ENCODE data around the gene HAUS8.

The HAUS8 gene

DNA sequence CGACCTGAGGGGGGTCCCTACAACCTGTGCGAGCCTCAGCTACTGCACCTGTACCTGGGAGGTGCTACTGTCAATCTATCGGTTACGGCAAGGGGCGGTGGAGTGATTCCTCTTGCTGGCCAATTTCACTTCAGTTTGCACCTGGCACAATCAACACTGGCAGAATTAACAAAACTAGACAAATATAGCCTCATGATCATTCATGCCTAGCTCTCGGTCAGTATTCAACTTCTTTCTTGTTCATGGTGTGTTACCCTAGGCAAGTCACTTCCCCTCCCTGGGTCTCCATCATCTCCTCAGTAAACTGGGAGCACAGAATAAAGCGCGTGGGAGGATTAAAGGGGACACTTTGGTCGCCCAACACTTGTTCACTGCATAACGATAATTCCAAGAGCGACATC, 618 bp downstream of the HAUS8 start:
- peak; percentile 11 for DNase-seq

DNA sequence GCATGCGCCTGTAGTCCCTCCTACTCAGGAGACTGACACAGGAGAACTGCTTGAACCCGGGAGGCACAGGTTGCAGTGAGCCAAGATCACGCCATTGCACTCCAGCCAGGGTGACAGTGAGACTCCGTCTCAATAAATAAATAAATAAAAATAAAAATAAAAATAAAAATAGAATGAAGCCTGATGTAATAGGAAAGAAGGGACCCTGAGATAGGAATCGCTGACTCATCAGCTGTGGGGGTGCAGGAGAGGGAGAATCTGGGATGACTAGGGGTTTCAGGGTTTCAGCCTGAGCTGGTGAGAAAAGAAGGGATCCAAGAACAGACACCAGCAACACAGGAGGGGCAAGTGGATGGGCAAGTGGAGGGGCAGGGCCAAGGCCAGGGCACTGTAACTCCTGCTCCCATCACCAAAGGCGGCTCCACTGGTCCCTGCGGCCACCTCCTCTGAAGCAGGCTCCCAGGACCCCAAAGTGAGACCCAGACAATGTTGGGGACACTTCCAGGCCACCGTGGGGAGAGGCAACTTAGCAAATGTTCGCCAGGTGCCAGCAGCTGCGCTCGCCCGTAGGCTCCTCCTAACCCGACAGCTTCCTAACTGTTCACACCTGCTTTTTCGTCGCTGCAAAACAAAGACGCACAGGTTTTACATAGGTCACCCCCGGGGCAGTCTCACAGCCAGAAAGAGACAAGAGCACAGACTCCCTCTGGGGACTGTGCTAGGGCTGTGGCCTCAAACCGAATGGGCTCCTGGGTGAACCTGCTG, 1.2 kb downstream of the HAUS8 start:
- DNase-seq = no peak

DNA sequence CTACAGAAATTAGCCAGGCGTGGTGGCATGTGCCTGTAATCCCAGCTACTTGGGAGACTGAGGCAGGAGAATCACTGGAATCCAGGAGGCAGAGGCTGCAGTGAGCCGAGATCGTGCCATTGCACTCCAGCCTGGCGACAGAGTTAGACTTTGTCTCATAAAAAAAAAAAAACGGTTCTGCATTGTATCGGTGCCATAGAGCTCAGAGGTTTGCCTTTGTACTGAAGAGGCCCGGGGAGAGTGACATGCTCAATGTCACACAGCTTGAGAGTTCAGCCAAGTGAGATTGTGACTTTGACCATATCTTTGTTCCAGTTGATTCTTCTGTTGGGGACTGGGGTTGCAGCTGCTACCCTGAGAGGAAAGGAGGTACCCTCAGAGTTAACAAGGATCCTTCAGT, 4.3 kb downstream of the HAUS8 start:
- no peak for DNase-seq

DNA sequence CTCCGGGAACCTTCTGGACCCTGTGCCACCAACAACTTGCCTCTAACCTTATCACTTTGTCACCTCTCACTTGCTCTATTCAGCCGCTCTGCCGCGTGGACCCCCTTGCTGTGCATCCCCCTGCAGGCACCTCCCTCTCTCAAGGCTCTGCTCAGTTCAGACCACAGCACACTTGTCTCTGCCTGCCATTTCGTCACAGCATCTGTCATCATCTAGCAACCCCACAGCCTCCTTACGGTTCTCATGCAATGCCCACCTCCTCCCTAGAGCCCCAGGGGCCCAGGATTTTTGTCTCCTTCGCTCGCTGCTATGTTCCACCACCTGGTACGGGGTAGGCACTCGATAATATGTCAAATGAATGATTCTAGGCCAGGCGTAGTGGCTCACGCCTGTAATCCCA, 4.8 kb downstream of the HAUS8 start:
- no peak for DNase-seq

DNA sequence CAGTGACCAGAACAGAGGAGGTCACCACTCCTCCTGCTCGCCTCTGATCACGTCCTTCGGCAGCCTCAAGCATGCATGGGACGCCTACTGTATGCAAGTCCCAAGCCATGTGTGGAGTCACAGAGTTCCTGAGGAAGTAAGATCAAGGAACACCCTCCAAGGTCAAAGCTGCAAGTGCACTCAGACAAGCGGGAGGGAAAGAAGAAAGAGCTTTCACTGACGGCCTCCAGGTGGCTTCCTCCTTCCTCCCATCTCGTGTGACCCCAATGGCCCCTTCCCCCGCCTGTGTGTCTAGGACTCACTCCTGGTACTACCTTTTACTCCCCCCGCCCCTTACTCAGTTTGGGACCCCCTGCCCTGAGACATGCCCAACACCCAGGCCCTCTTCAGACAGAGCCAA, 6.1 kb downstream of the HAUS8 start:
- no peak for DNase-seq

DNA sequence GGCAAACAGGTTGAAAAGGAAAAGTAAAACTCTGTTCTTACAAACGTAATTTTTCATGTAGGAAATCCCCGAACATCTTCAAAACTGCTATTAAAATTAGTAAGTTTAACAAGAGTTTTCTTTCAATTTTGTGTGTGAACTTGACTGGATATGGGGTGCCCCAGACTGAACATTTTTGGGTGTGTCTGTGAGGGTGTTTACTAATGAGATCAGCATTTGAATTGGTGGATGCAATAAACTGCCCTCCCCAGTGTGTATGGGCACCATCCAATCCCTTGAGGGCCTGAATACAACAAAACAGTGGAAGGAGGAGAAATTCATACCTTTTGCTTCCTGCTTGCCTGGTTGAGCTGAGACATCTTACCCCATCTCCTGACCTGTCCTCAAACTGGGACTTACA, 11.8 kb downstream of the HAUS8 start:
- no peak for DNase-seq

DNA sequence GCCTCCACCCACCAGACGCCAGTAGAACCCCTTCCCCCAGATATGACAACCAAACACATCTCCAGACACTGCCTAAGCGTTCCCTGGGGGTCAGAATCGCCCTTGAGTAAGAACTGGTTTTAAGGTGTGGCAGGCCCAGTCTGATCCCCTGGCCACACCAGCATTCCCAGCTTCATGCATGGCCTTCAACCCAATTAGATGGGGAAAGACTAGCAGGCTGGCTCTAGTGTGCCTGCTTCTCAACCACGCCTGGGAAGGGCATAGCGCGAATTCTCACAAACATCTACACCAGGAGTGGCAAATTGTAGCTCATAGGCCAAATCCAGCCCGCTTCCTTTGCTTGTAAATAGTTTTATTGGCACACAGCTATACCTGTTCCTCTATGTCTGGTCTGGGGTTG, 13.6 kb downstream of the HAUS8 start:
- DNase-seq = no peak

DNA sequence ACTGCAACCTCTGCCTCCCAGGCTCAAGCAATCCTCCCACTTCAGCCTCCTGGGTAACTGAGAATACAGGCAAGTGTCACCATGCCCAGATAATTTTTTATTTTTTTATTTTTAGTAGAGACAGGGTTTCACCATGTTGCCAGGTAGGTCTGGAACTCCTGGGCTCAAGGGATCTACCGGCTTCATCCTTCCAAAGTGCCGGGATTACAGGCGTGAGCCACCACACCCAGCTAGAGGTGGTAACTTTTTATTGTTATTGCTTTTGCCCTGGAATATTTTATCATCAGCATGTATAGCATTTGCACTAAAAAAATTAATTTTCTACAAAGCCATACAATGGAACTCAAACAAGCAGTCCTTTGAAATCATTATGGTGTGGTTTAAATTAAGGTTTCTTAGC, 14.0 kb downstream of the HAUS8 start:
- no peak for DNase-seq

DNA sequence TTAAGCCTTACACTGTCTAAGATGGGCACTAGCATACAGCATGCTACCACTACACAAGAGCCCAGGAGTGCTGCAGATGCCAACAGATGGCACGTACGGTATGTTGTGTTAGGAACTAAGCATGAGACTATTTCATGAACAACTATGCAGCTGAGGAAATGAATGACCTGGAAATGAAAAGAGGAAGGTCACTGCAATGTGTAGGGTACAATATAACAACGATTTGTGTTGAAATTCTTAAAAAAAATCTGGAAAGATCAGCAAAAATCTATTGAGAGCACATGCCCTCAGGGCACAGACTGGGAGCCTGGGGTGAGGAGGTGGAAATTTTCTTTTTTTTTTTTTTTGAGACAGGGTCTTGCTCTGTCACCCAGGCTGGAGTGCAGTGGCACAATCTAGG, 14.4 kb downstream of the HAUS8 start:
- no peak for DNase-seq

DNA sequence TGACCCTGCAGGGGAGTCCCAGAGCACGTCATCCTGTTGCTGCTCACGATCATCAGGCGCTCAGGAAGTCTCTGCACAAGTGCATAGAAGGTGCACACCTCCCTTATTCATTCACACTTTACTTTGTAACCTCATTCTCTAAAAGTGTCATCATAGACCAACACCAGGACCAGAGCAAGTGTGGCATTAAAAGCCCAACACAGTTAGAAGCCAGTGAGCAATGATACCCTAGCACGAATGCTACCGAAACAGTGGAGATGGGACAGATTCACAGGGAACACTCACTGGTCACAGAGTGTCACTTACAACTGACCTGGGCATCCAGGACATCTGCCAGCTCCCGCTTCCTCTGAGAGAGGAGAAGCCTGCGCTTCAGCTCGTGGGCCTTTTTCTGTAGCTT, 17.0 kb downstream of the HAUS8 start:
- DNase-seq = no peak

DNA sequence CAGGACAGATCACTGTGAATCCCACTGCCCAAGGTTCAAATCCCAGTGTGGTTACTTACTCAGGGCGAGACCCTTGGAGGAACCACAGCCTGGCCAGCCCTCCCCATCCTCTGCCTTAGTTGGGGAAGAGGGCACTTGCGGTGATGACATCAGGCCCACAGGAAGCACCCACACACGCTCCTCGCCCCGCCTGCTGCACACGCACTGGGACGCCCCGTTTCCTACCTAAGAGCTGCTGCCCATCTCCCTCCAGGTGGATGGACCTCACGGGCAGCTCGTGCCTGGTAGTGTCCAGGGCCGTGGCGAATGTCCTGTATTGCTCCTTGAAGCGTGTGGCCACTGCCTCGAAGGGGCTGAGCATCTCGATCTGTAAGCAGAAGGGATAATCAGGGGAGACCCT, 19.6 kb downstream of the HAUS8 start:
- no peak for DNase-seq

DNA sequence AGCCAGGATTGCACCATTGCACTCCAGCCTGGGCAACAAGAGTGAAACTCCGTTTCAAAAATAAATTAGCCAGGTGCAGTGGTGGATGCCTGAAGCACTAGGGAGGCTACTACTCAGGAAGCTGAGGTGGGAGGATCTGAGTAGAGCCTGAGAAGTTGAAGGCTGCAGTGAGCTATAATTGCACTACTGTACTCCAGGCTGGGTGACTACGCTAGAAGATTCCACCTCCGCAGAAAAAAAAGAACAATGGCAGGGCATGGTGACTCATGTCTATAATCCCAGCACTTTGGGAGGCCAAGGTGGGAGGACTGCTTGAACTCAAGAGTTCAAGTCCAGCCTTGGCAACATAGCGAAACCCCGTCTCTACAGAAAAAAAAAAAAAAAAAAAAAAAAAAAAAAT, 20.5 kb downstream of the HAUS8 start:
- DNase-seq = no peak

DNA sequence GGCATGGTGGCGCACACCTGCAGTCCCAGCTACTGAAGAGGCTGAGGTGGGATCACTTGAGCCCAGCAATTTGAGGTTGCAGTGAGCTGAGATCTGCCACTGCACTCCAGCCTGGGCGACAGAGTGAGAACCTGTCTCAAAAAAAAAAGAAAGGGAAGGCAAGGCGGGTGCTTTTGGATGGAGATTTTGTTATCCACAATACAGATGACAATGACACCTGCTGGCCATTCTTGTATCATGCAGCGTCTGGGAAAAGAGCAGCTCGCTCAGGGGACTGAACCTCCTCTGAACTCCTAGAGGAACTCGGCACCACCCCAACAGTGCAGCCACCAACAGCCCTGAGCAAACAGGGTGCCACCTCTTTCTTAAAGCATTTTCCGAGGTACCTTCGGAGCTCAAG, 22.8 kb downstream of the HAUS8 start:
- DNase-seq = peak; percentile 33

DNA sequence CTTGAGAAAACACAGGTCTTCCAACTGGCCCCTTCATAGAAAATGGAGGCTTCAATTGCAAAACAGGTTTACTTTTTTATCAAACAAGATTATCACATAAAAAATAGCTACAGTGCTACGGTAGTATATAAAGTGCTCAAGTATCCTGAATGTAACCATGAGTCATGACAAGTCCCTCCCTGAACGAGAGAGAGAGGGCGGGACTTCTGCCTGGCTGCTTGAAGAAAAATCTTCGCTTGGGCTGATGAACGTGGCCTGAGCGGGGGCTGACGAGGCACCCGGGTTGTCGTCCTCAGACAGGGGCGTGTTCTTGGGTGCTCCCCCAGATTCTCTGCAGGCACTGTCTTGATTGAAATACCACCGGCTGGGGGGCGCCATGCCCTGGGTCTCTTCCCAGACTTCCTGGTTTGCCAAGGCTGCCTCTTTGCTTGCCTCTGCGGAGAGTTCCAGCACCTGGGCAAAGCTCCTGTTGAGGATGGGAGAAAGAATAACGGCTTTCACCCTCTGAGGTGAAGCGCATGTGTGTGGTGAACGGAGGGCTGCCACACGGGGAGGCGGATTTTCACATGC, 25.5 kb downstream of the HAUS8 start:
- no peak for DNase-seq

DNA sequence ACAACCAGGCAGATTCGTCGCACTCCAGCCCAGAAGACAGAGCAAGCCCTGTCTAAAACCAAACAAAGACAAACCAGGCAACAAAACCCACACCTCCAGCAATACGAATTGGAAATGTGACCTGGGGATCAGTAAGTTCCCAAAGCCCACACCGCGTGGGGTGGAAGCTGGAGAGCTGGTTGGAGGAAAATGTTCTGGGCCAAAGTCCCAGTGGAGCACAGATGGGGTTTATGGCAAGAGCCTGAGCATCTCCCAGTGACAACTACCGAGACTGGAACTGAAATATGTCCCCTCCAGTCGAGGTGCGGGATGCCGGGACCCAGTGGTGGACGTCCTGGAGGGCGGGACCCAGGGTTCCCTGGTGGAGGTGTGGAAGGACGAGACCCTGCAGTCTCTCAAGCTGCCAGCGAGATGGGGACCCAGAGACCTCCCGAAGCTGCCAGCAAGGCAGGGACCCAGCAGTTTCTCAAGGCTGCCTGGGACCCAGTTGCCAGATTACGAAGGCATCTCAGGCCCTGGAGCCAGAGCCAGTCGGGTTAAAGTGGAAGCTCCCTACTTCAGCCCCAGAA, 26.3 kb downstream of the HAUS8 start:
- DNase-seq = no peak

DNA sequence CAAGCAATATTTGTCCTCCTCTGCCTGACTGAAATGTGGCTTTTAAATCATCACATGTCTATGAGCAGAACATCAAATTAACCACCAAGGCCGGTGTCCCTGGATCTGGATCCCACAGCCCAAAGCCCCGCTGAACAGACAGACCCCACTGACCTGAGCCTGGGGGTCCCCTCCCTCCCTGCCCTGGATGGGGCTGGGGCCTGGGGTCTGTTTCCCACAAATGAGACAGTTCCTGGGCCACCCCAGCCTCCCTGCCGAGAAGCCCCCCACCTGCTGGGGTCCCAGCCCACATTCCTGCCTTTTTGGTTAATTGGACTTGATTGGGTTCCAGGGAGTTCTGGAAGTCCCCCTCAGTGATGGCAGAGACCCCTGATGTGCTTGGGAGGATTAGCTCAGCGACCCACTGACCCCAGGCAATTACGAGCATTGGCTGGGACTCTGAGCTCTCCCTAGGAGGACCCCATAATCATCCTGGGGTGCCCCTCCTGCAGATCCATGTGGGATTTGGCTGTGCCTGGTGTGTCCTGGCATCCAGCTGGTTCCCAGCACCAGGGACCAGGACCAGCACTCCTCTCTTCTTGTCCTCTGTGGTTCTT, 29.2 kb downstream of the HAUS8 start:
- DNase-seq = no peak

DNA sequence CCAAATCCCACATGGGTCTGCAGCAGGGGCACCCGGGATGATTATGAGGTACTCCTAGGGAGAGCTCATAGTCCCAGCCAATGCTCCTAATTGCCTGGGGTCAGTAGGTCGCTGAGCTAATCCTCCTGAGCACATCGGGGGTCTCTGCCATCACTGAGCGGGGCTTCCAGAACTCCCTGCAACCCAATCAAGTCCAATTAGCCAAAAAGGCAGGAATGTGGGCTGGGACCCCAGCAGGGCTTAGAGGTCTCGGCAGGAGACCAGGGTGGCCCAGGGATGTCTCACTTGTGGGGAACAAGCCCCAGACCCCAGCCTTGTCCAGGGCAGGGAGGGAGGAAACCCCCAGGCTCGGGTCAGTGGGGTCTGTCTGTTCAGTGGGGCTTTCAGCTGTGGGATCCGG, 31.5 kb downstream of the HAUS8 start:
- no peak for DNase-seq

DNA sequence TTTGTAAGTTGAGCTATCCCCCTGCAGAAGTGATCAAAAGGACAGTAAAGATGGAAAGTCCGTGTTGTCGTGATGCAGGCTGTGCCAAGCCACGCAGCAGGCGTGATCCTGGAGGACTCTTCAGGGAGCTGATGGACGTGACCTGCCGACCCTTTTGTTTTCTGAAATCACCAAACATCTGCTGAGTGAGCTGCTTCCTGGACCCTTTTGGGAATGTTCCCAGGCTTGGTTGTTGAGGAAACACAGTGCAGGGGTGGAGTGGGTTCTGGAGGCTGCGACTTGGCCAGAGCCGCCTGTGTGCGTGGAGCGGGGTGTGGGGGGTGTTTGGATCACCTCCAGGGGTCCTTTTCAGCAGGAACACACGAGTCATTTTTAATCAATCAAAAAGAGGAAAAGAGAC, 33.3 kb downstream of the HAUS8 start:
- no peak for DNase-seq

DNA sequence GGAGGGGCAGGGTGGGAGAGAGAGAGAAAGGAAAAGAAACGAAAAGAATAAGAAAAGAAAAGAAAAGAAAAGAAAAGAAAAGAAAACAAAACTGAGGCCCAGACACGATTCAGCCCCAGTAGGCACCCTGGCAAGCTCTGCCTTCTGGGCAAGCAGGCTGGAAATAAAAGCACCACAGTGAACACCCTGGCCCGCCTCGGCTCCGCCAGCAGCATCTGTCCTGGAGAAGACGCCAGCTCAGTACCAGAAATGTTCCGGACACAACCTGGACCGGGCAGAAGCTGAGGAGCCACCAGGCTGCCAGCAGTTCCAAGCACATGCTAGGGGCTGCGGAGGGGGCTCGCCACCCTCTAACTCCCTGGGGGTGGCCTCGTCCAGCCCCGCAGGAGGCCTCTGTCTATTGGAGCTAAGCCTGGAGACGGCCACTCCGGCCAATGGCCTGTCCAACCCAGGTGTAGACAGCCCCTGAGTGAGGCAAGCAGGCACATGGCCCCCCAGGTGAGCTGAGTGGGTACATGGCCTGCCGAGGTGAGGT, 37.2 kb downstream of the HAUS8 start:
- no peak for DNase-seq

DNA sequence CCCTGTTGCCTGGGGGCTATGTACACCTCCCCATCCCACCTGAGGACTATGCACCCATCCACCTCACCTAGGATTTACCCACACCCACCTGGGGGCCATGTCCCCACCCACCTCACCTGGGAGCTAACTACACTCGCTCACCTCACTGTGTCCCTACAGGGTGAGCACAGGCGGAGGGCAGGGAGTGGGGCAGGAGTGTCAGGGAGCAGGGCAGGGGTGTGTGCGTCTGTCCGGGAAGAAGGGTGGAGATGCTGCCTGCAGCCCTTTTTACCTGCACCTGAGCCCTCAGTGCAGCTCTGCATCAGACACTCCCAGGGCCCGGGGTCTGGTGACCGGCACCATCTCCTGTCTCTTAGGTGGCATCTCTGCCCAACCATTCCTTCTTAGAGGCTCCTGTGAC, 38.1 kb downstream of the HAUS8 start:
- no peak for DNase-seq

DNA sequence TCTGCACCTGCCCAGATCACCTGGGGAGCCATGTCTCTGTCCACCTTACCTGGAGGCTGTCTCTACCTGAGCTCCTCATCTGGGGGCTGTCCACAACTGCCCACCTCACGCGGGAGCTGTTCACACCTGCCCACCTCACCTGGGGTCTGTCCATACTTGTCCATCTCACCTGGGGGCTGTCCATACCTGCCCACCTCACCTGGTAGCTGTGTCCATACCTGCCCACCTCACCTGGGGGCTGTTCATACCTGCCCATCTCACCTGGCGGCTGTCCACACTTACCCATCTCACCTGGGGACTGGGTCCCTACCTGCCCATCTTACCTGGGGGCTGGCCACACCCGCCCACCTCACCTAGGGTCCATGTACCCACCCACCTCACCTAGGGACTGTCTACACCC, 38.6 kb downstream of the HAUS8 start:
- DNase-seq = no peak

DNA sequence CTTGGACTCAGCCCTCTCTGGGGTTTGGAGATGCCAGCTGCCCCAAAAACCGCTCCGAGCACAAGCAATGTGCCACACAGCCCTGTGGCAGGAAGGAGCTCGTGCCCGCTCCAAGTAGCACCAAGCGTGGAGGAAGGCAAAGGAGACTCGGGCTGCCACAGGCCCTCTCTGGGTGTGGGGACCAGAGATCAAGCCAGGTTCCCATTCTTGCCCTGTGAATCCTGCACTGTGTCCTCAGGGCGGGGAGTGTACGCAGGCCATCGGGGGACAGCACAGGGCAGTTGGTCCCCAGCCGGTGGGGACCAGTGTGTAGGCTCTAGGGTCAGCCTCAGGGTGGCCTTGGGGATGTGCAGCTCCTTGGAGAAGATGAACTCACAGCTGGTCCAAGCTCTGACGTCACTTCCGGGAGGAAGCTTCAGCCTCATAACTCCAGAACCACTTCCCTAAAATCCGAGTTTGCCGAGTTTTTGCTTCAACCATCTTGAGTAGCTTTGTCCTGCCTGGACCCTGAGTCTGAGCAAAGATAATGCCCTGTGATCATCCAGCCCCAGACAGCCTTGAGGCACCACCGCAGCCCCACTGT, 39.3 kb downstream of the HAUS8 start:
- no peak for DNase-seq

DNA sequence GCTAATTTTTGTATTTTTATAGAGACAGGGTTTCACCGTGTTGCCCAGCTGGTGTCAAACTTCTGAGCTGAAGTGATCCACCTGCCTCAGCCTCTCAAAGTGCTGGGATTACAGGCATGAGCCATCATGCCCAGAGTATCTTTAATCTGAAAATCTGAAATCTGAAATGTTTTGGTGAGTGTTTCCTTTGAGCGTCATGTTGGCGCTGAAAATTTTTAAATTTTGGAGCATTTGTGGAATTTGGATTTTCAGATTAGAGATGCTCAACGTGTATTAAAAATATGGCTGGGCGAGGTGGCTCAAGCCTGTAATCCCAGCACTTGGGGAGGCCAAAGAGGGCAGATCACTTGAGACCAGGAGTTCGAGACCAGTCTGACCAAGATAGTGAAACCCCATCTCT, 43.5 kb downstream of the HAUS8 start:
- no peak for DNase-seq

DNA sequence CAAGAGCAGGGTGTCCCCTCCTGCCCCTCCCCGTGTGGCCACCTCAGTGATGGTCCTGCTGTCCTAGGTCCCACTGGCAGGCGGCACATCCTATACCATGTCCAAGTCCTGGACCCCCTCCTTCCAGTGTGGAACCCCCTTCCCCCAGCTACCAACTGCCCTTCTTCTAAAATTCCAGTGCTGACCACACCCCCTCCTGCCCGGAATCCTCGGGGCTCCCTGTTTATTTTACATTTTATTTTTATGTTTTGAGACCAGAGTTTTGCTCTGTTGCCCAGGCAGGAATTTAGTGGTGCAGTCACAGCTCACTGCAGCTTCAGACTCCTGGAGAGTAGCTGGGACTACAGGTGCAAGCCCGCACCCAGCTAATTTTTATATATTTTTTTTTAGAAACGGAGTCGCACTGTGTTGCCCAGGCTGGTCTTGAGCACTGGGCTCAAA, 47.7 kb downstream of the HAUS8 start:
- no peak for DNase-seq

All from CD4-positive, alpha-beta T cell treated with Interleukin-17A for 4 hours (primary cell).